ENCODE measurements around the gene ITK.

Gene ITK

GRCh38 chr5:157292599-157292998 is 112.0 kb downstream of the ITK start:
- Histone ChIP-seq H3K36me3 (peaks cover 61 to 100% (median 97%) of the 10 kb centered on the region in 11 experiments), H3K27ac (no peak overlapping the region), H3K9me3 (replicated peaks in 1 of 11) (no peaks in the 10 kb centered on the region), H3K4me1 (peaks cover 0 to 14% (median 0%) of the 10 kb centered on the region in 10 experiments; a peak in 5 of 20 replicates), H3K9ac (no peak overlapping the region), H3K4me3 (no peak overlapping the region), H3K4me2 (no peak overlapping the region), H3K27me3 (no peaks in the 10 kb centered on the region), H4K20me1 (peaks cover 0 to 36% (median 0%) of the 10 kb centered on the region in 11 experiments; a peak in 4 of 22 replicates)
- no peak for TF ChIP-seq Cebpa-rat (IDR thresholded peaks at IDR 0.05)

DNA sequence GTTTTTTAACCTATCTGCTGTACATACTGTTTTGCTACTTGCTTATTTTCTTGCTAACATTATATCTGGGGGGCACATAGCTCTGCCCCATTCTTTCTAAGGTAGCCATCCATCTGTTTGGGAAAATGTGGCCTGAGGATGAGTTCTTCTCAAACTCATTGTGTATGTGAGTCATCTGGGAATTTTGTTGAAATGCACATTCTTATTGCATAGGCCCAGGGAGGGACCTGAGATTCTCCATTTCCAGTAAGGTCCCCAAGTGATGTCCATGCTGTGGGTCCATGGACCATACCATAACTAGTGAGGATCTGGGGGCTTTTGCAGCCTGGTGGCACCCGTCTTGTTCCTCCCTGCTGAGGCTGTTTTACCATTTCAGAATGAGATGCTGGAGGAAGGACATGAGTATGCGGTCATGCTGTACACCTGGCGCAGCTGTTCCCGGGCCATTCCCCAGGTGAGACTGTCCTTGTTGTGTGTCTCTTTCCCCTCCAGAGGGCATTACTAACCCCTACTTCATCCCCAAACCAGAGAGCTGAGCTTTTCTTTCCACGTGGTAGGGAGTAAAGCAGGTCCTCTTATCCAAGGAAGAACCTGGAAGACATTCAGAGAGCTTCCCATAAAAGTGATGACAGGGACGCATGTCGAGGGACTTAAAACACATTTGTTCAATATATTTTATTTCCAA is 113.9 kb downstream of the ITK start:
- Histone ChIP-seq H3K27ac (no peak overlapping the region), H3K4me1 (peaks cover 0 to 14% (median 0%) of the 10 kb centered on the region in 10 experiments; a peak in 5 of 20 replicates), H3K36me3 (peaks cover 63 to 100% (median 96%) of the 10 kb centered on the region in 11 experiments), H3K4me2 (no peak overlapping the region), H3K27me3 (no peaks in the 10 kb centered on the region), H3K4me3 (no peak overlapping the region), H3K9me3 (replicated peaks in 1 of 11) (no peaks in the 10 kb centered on the region), H4K20me1 (peaks cover 0 to 22% (median 0%) of the 10 kb centered on the region in 11 experiments; a peak in 4 of 22 replicates), H3K9ac (no peak overlapping the region)
- no peak for TF ChIP-seq Cebpa-rat (IDR thresholded peaks at IDR 0.05)

DNA sequence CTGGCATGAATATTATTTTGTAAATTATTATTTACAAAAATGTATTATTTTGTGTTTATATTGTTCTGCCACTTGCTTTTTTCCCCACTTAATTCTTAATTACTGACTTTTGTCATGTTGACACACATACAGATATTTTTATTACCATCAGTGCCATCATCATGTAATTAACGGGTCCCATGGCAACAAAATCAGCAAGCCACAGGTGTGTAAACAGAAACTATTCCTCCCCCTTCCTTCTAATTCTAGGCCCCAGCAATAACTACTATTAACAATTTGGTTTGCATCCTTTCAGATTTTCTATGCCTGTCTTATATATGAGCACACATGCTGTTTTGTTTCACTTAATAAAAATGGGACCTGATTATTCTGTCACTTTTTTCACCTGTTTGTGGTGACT is 114.6 kb downstream of the ITK start:
- H4K20me1 ChIP-seq, result peaks cover 0 to 17% (median 0%) of the 10 kb centered on the region in 11 experiments; a peak in 3 of 22 replicates
- H3K27me3 ChIP-seq, result no peaks in the 10 kb centered on the region
- H3K9me3 ChIP-seq (replicated peaks in 1 of 11), result no peaks in the 10 kb centered on the region
- no peak overlapping the region for H3K4me2 ChIP-seq
- no peak overlapping the region for H3K4me3 ChIP-seq
- H3K4me1 ChIP-seq, result peaks cover 0 to 13% (median 0%) of the 10 kb centered on the region in 10 experiments; a peak in 5 of 20 replicates
- no peak overlapping the region for H3K9ac ChIP-seq
- H3K27ac ChIP-seq, result no peak overlapping the region
- H3K36me3 ChIP-seq, result peaks cover 63 to 100% (median 95%) of the 10 kb centered on the region in 11 experiments
- TF ChIP-seq Cebpa-rat (IDR thresholded peaks at IDR 0.05), result no peak

DNA sequence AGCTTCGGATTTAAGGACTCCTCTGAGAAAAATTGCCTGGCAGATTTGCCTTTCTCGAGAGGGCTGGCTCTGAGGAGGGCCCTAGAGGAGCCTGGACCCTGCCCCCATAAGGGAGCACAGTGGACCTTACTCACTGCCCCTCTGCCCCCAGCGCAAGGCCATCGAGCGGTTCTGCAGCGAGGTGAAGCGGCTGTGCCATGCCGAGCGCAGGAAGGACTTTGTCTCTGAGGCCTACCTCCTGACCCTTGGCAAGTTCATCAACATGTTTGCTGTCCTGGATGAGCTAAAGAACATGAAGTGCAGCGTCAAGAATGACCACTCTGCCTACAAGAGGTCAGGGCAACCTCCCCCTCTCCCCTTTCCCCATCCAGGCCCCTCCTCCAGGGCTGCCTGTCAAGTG is 119.9 kb downstream of the ITK start:
- no peak overlapping the region for H3K9ac ChIP-seq
- no peak for TF ChIP-seq Cebpa-rat (IDR thresholded peaks at IDR 0.05)
- no peak overlapping the region for H3K4me2 ChIP-seq
- H3K9me3 ChIP-seq (replicated peaks in 1 of 11), result no peaks in the 10 kb centered on the region
- H3K27me3 ChIP-seq, result no peaks in the 10 kb centered on the region
- peaks cover 0 to 8% (median 0%) of the 10 kb centered on the region in 11 experiments; a peak in 2 of 22 replicates for H4K20me1 ChIP-seq
- H3K4me3 ChIP-seq, result no peak overlapping the region
- peaks cover 0 to 5% (median 0%) of the 10 kb centered on the region in 10 experiments; a peak in 2 of 20 replicates for H3K4me1 ChIP-seq
- peaks cover 62 to 100% (median 99%) of the 10 kb centered on the region in 11 experiments for H3K36me3 ChIP-seq
- no peak overlapping the region for H3K27ac ChIP-seq

DNA sequence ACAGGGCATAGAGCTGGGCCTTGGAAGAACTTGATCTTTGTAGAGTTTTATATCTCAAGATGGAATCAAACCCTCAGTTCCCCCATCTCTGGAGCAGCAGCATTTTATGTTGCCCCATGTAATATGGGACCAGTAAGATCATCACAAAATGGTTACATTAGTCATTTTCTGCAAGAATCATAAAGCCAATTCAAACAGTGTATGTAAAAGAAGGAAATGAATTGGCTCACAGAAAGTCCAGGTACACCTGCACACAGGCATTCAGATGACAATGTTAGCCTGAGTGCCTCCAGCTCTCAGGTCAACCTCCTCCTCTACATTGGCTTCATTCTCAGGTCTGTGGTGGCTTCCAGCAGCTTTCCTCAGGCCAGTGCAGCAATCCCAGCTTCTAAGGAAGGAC is 120.4 kb downstream of the ITK start:
- peaks cover 57 to 100% (median 97%) of the 10 kb centered on the region in 11 experiments for H3K36me3 ChIP-seq
- H4K20me1 ChIP-seq, result peaks cover 0 to 8% (median 0%) of the 10 kb centered on the region in 11 experiments; a peak in 2 of 22 replicates
- no peaks in the 10 kb centered on the region for H3K27me3 ChIP-seq
- H3K4me1 ChIP-seq, result peaks cover 0 to 10% (median 2%) of the 10 kb centered on the region in 10 experiments; a peak in 7 of 20 replicates
- no peak overlapping the region for H3K4me2 ChIP-seq
- no peak overlapping the region for H3K4me3 ChIP-seq
- no peak overlapping the region; a peak in 1 of 22 replicates for H3K27ac ChIP-seq
- no peak overlapping the region for H3K9ac ChIP-seq
- TF ChIP-seq Cebpa-rat (IDR thresholded peaks at IDR 0.05), result no peak
- no peaks in the 10 kb centered on the region for H3K9me3 ChIP-seq (replicated peaks in 1 of 11)

DNA sequence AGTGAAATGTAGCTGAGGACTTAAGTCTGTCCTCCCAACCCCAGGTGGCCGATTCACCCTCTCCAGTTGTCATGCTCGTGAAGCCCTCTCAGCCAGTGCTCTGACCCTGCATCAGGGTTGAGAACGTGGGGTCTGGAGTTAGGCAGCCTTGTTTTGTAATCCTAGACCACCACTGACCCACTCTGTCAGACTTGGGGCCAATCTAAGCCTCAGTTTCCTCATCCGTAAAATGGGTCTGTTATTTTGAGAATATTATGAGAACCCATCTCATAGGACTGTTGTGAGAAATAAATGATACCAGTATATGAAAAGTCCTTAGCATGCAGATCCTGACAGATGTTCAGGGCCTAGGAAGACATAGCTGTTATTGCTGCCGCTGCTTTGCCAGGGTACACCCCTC is 122.4 kb downstream of the ITK start:
- Histone ChIP-seq H3K4me2 (no peak overlapping the region), H3K27ac (no peak overlapping the region), H3K36me3 (peaks cover 40 to 100% (median 92%) of the 10 kb centered on the region in 11 experiments), H3K4me3 (no peak overlapping the region), H3K4me1 (peaks cover 2 to 26% (median 12%) of the 10 kb centered on the region in 10 experiments; a peak in 13 of 20 replicates), H3K9ac (no peak overlapping the region), H4K20me1 (peaks cover 0 to 8% (median 0%) of the 10 kb centered on the region in 11 experiments; a peak in 2 of 22 replicates), H3K9me3 (replicated peaks in 1 of 11) (no peaks in the 10 kb centered on the region), H3K27me3 (no peaks in the 10 kb centered on the region)
- no peak for TF ChIP-seq Cebpa-rat (IDR thresholded peaks at IDR 0.05)

DNA sequence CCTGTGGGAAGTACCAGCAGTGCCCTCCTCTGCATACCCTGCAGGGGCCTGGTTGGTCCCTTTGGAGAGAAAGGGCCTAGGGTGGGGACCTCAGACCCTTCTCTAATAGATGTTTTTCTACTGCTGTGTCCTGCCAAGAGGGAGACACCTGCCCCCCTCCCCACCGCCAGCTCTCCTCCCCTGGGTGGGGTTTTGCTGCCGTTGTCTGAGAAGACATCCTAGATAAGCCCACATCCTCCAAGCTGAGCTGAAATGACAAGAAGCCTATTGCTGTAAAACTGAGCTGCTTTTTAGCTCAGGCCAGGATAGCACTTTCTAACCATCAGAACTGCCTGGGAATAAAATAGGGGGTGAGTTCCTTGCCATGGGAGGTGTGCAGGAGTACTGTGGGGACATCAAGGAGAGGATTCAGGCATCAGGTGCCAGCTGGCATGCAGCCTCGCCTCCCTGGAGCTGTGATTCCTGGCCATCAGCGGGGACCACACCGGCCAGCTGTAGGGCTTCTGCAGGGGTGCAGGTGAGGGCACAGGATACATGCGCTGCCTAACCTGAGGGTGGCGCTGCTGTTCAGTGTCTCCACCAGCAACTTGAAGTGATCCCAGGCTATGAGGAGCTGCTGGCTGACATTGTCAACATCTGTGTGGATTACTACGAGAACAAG is 123.2 kb downstream of the ITK start:
- Histone ChIP-seq H3K4me2 (no peak overlapping the region), H3K27ac (no peak overlapping the region), H3K36me3 (peaks cover 40 to 100% (median 86%) of the 10 kb centered on the region in 11 experiments), H3K9me3 (replicated peaks in 1 of 11) (no peaks in the 10 kb centered on the region), H3K4me3 (no peak overlapping the region), H4K20me1 (peaks cover 0 to 8% (median 0%) of the 10 kb centered on the region in 11 experiments; a peak in 2 of 22 replicates), H3K27me3 (no peaks in the 10 kb centered on the region), H3K4me1 (peaks cover 7 to 34% (median 17%) of the 10 kb centered on the region in 10 experiments; a peak in 14 of 20 replicates), H3K9ac (no peak overlapping the region)
- no peak for TF ChIP-seq Cebpa-rat (IDR thresholded peaks at IDR 0.05)
